NCI-H345 treated with DMSO at 0.1 percent for 48 hours (cell line): ENCODE data around the gene SRPRB.

Source experiments
- DNase-seq: peaks from one replicate; lab custom pipeline; 2025; ENCODE audit not compliant: unreplicated experiment; lab: John Stamatoyannopoulos, UW

The SRPRB gene

GRCh38 chr3:133864616-133865015 is 59.0 kb downstream of the SRPRB start:
- no peak for DNase-seq

GRCh38 chr3:133865136-133865855 is 59.7 kb downstream of the SRPRB start:
- DNase-seq, result no peak

GRCh38 chr3:133866141-133866540 is 60.5 kb downstream of the SRPRB start:
- DNase-seq, result no peak

DNA sequence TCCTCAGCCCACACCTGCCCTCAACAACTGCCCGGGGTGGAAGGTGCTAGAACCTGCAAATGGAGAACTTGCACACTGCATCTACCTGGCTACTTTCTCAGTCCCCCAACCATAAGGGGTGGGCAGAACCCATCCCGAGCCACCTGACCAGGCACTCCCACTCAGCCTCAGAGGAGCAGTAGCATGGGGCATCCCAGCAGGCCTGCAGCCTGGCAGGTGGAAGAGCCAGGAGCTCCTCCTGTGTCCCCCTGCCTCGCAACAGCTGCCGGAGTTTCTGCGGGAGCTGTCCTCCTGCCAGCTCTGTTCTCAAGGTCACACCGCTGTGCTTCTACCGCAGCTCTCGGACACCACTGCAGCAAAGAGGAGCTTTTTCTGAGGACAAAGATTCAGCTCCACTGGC is 62.6 kb downstream of the SRPRB start:
- no peak for DNase-seq

- DNase-seq, result no peak
These were observed 63.3 kb downstream of the SRPRB start for GRCh38 chr3:133868758-133869475.

GRCh38 chr3:133869586-133869985 is 64.0 kb downstream of the SRPRB start:
- DNase-seq, result no peak

DNA sequence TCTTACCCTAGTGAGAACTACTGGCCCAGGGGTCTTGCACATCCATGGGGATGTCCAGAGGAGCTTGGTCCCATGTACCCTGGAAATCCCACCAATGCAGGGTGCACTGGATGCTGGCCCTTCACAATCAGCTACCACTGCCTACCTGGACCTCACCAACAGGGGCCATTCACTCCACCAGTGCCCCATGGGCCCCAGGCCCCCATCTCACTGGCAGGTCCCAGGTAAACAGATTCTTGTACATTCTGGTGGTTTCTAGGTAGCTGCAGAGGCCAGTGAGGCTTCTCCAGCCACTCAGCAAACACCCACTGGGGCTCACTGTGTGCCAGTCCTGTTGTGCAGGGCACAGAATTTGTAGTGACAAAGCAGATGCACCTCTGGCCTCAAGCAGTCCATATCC is 65.2 kb downstream of the SRPRB start:
- no peak for DNase-seq
